HEK293 (cell line): ENCODE results near the gene CENPP.

Experiments
- CTCF ChIA-PET: fragments of 350-600 bp; formaldehyde crosslinking; extraction: SDS; loops from one replicate; lab custom pipeline; 2021; ENCODE audit warnings: antibody characterized with exemption; lab: Yijun Ruan, JAX
- POLR2A ChIA-PET: fragments of 300-600 bp; formaldehyde crosslinking; extraction: SDS; loops from one replicate; lab custom pipeline; 2020; ENCODE audit warnings: antibody characterized with exemption, inconsistent platforms; lab: Yijun Ruan, JAX
- H3K27ac ChIP-seq: fragments of 200-500 bp; sonication (Bioruptor generic); 2 replicates; pipeline ENCODE4 v1.5.1; 2014; ENCODE audit warnings: low read depth, low read length, control low read depth, inconsistent platforms; ENCODE audit errors: extremely low read depth
- H3K36me3 ChIP-seq, 2 experiments: fragments of 200-500 bp in 1 of 2; sonication (Bioruptor generic) in 1 of 2; 1 replicate in 1 of 2; 2 replicates in 1 of 2; pipeline ENCODE4 v1.5.1; 2014 to 2017; ENCODE audit warnings: inconsistent platforms in 2 of 2, low read length in 2 of 2; ENCODE audit not compliant: control insufficient read depth in 2 of 2, insufficient read depth in 1 of 2
- H3K4me1 ChIP-seq: fragments of 200-500 bp; sonication (Bioruptor generic); 2 replicates; pipeline ENCODE4 v1.5.1; 2014; ENCODE audit warnings: mild to moderate bottlenecking, low read length, inconsistent platforms; ENCODE audit not compliant: control insufficient read depth, insufficient read depth
- H3K4me3 ChIP-seq: 2 replicates; pipeline ENCODE4 v1.5.1; 2011; ENCODE audit warnings: low read depth, mild to moderate bottlenecking, control low read depth, low read length, moderate library complexity
- H3K9me3 ChIP-seq: fragments of 200-500 bp; sonication (Bioruptor generic); 2 replicates; pipeline ENCODE4 v1.5.1; 2014; ENCODE audit warnings: low read depth, low read length, inconsistent platforms; ENCODE audit not compliant: control insufficient read depth, insufficient read depth
- HOXA7 ChIP-seq: sonication (generic); formaldehyde crosslinking; IDR thresholded peaks from 2 replicates; pipeline ENCODE4 v1.8.1; 2022; ENCODE audit warnings: missing genetic modification reagents, borderline replicate concordance
- HOXD13 ChIP-seq: sonication (generic); formaldehyde crosslinking; IDR thresholded peaks from 2 replicates; pipeline ENCODE4 v1.8.0; 2022; ENCODE audit warnings: missing genetic modification reagents, borderline replicate concordance
- KLF10 ChIP-seq: fragments of 450-650 bp; IDR thresholded peaks from 2 replicates; pipeline ENCODE4 v1.5.1; 2018; ENCODE audit warnings: missing biosample characterization, mild to moderate bottlenecking, missing genetic modification characterization
- KLF9 ChIP-seq: fragments of 450-650 bp; formaldehyde crosslinking; IDR thresholded peaks from 2 replicates; pipeline ENCODE4 v1.5.1; 2016; ENCODE audit warnings: missing biosample characterization, missing genetic modification characterization, low read depth
- MEIS1 ChIP-seq: sonication (generic); formaldehyde crosslinking; IDR thresholded peaks from 2 replicates; pipeline ENCODE4 v1.8.1; 2022; ENCODE audit warnings: missing genetic modification reagents, mild to moderate bottlenecking, borderline replicate concordance
- RBAK ChIP-seq: fragments of 450-650 bp; formaldehyde crosslinking; IDR thresholded peaks from 2 replicates; pipeline ENCODE4 v1.5.1; 2016; ENCODE audit warnings: missing biosample characterization, missing genetic modification characterization
- SETDB1 ChIP-seq: IDR thresholded peaks from one replicate; pipeline ENCODE4 v1.6.1; 2017; ENCODE audit warnings: mild to moderate bottlenecking, low read length, moderate library complexity, mixed read lengths; ENCODE audit not compliant: insufficient read length
- SP2 ChIP-seq: fragments of 450-650 bp; formaldehyde crosslinking; IDR thresholded peaks from 2 replicates; pipeline ENCODE4 v1.5.1; 2016; ENCODE audit warnings: missing biosample characterization, missing genetic modification characterization
- TRIM28 ChIP-seq: IDR thresholded peaks from 2 replicates; pipeline ENCODE4 v1.6.1; 2011; ENCODE audit warnings: low read length, control low read depth, borderline replicate concordance
- YY1 ChIP-seq: fragments of 450-650 bp; formaldehyde crosslinking; IDR thresholded peaks from 2 replicates; pipeline ENCODE4 v1.5.1; 2018; ENCODE audit warnings: missing biosample characterization, missing genetic modification characterization
- ZBTB21 ChIP-seq: fragments of 450-650 bp; formaldehyde crosslinking; IDR thresholded peaks from 2 replicates; pipeline ENCODE4 v1.5.1; 2017; ENCODE audit warnings: missing biosample characterization, missing genetic modification characterization
- ZNF121 ChIP-seq: fragments of 450-650 bp; formaldehyde crosslinking; IDR thresholded peaks from 2 replicates; pipeline ENCODE4 v1.5.1; 2016; ENCODE audit warnings: missing biosample characterization, missing genetic modification characterization
- ZNF146 ChIP-seq: fragments of 450-650 bp; formaldehyde crosslinking; IDR thresholded peaks from 2 replicates; pipeline ENCODE4 v1.5.1; 2016; ENCODE audit warnings: missing biosample characterization, missing genetic modification characterization
- ZNF16 ChIP-seq: fragments of 450-650 bp; formaldehyde crosslinking; IDR thresholded peaks from 2 replicates; pipeline ENCODE4 v1.5.1; 2016; ENCODE audit warnings: low read depth, missing biosample characterization, missing genetic modification characterization
- ZNF211 ChIP-seq: fragments of 450-650 bp; formaldehyde crosslinking; IDR thresholded peaks from 2 replicates; pipeline ENCODE4 v1.5.1; 2016; ENCODE audit warnings: low read depth, missing biosample characterization, missing genetic modification characterization
- ZNF311 ChIP-seq: fragments of 450-650 bp; formaldehyde crosslinking; IDR thresholded peaks from 2 replicates; pipeline ENCODE4 v1.5.1; 2017; ENCODE audit warnings: missing biosample characterization, missing genetic modification characterization, borderline replicate concordance
- ZNF354C ChIP-seq: fragments of 450-650 bp; formaldehyde crosslinking; IDR thresholded peaks from 2 replicates; pipeline ENCODE4 v1.5.1; 2016; ENCODE audit warnings: missing biosample characterization, missing genetic modification characterization, low read depth, borderline replicate concordance
- ZNF473 ChIP-seq: fragments of 450-650 bp; formaldehyde crosslinking; IDR thresholded peaks from 2 replicates; pipeline ENCODE4 v1.5.1; 2017; ENCODE audit warnings: missing biosample characterization, missing genetic modification characterization
- ZNF501 ChIP-seq: fragments of 450-650 bp; formaldehyde crosslinking; IDR thresholded peaks from 2 replicates; pipeline ENCODE4 v1.5.1; 2016; ENCODE audit warnings: missing biosample characterization, missing genetic modification characterization
- ZNF585B ChIP-seq: fragments of 450-650 bp; formaldehyde crosslinking; IDR thresholded peaks from 2 replicates; pipeline ENCODE4 v1.5.1; 2016; ENCODE audit warnings: missing biosample characterization, missing genetic modification characterization
- ZNF658 ChIP-seq: fragments of 450-650 bp; formaldehyde crosslinking; IDR thresholded peaks from 2 replicates; pipeline ENCODE4; 2016; ENCODE audit warnings: missing biosample characterization, missing genetic modification characterization
- ZNF670 ChIP-seq: fragments of 450-650 bp; formaldehyde crosslinking; IDR thresholded peaks from 2 replicates; pipeline ENCODE4 v1.5.1; 2016; ENCODE audit warnings: missing biosample characterization, missing genetic modification characterization, low read depth
- ZNF76 ChIP-seq: fragments of 450-650 bp; formaldehyde crosslinking; IDR thresholded peaks from 2 replicates; pipeline ENCODE4; 2016; ENCODE audit warnings: low read depth, missing biosample characterization, missing genetic modification characterization, borderline replicate concordance
- ZNF768 ChIP-seq: fragments of 450-650 bp; formaldehyde crosslinking; IDR thresholded peaks from 2 replicates; pipeline ENCODE4 v1.5.1; 2018; ENCODE audit warnings: missing biosample characterization, mild to moderate bottlenecking, missing genetic modification characterization
- ZNF792 ChIP-seq: fragments of 450-650 bp; formaldehyde crosslinking; IDR thresholded peaks from 2 replicates; pipeline ENCODE4 v1.5.1; 2016; ENCODE audit warnings: missing biosample characterization, missing genetic modification characterization
- TF ChIP-seq, protein P1 (sequence below): fragments of 450-650 bp; formaldehyde crosslinking; IDR thresholded peaks from 2 replicates; pipeline ENCODE4 v1.5.1; 2016; ENCODE audit warnings: missing biosample characterization, missing genetic modification characterization
- TF ChIP-seq, protein P2 (sequence below): fragments of 450-650 bp; formaldehyde crosslinking; IDR thresholded peaks from 2 replicates; pipeline ENCODE4 v1.5.1; 2016; ENCODE audit warnings: missing biosample characterization, missing genetic modification characterization
- TF ChIP-seq, protein P3 (sequence below): fragments of 450-650 bp; formaldehyde crosslinking; IDR thresholded peaks from 2 replicates; pipeline ENCODE4 v1.5.1; 2017; ENCODE audit warnings: missing biosample characterization, missing genetic modification characterization

Gene CENPP

DNA sequence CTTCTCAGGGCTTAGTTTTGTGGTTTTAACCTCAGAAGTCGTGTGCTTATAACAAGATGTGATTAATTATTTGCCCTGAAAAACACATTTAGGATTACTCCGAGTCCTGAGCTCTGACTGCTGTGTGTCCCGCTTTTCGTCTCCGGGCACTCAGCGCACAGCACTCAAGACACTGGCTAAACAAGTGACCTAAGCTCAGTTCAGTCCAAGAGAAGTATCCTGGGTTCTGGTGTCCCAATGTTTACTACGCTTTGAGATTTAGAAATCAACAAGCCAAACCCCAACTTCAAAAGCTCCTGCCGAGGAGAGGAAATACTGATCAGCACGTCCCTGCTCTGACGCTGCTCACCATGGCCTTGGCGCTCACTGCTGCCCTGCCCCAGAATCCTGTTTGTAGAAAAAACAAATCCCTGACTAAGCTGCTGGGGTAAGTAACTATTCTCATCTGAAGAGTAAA is 290.9 kb downstream of the CENPP start:
- Histone ChIP-seq H3K4me3 (no peak overlapping the region), H3K27ac (no peak overlapping the region), H3K36me3 (peaks cover 3 to 95% of the 10 kb centered on the region in 2 experiments; a peak in 2 of 3 replicates), H3K9me3 (no peaks in the 10 kb centered on the region), H3K4me1 (no peaks in the 10 kb centered on the region)
- TF ChIP-seq ZNF670 (tag by site-specific recombination) (no peak), KLF9 (tag by site-specific recombination) (no peak), TRIM28 (no peak), ZNF354C (no peak), ZNF768 (tag by site-specific recombination) (no peak), RBAK (no peak), ZNF658 (tag by site-specific recombination) (no peak), HOXA7 (no peak), ZNF121 (tag by site-specific recombination) (no peak), HOXD13 (CRISPR knock-in tag) (no peak), ZNF311 (tag by site-specific recombination) (no peak), ZNF501 (tag by site-specific recombination) (no peak), ZNF76 (tag by site-specific recombination) (no peak), ZNF211 (no peak), ZNF146 (tag by site-specific recombination) (no peak), YY1 (tag by site-specific recombination) (no peak), SETDB1 (no peak), MEIS1 (CRISPR knock-in tag) (no peak)
- TF ChIP-seq, protein P1, sequence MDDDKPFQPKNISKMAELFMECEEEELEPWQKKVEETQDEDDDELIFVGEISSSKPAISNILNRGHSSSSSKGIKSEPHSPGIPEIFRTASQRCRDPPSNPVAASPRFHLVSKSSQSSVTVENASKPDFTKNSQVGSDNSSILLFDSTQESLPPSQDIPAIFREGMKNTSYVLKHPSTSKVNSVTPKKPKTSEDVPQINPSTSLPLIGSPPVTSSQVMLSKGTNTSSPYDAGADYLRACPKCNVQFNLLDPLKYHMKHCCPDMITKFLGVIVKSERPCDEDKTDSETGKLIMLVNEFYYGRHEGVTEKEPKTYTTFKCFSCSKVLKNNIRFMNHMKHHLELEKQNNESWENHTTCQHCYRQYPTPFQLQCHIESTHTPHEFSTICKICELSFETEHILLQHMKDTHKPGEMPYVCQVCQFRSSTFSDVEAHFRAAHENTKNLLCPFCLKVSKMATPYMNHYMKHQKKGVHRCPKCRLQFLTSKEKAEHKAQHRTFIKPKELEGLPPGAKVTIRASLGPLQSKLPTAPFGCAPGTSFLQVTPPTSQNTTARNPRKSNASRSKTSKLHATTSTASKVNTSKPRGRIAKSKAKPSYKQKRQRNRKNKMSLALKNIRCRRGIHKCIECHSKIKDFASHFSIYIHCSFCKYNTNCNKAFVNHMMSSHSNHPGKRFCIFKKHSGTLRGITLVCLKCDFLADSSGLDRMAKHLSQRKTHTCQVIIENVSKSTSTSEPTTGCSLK (tag by site-specific recombination): no peak
- ChIA-PET POLR2A (interaction anchor here (1.3 kb wide), 1 partner anchor 291 kb away, joined by 3 read pairs; the partner anchor contains the start of gene CENPP), CTCF (interaction anchor here (1.5 to 1.6 kb wide), 2 partner anchors 18 to 289 kb away, joined by 4 to 7 read pairs; no protein-coding TSS in a partner anchor)

DNA sequence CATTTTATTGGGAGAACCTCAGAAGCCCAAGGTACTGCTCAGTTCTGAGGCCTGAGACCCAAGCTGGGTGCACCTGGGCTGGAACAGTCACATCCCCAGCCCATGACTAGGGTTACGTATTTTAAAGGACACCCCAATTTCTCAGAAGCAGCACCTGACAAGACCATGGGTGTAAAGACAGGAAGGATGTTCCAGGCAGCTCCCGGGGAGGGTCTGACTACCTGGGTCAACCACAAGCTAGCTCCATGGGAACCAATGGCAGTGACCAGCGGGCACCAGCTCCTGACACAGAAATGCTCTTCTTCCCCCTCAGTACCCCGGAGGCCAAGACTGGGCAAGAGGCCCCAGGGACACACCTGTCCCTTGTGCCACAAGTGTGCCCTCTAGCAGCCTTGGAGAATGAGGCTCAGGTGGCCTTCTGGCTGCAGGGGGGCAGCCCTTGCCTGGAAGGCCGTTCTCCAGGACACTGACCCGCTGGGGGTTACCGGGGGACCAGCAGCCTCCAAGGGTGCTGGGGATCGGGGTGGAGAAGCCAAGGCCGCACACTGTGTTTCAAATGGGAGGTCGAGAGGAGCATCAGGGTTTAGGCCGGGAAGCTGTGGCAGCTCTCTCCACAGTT is 291.6 kb downstream of the CENPP start:
- Histone ChIP-seq H3K9me3 (no peaks in the 10 kb centered on the region), H3K4me1 (no peaks in the 10 kb centered on the region), H3K27ac (no peak overlapping the region), H3K4me3 (no peak overlapping the region), H3K36me3 (peaks cover 4 to 90% of the 10 kb centered on the region in 2 experiments)
- POLR2A ChIA-PET: interaction anchor here (1.3 kb wide), 1 partner anchor 291 kb away, joined by 3 read pairs; the partner anchor contains the start of gene CENPP
- TF ChIP-seq KLF10: no peak
- no peak for TF ChIP-seq ZNF585B (tag by site-specific recombination)
- TF ChIP-seq ZNF473 (tag by site-specific recombination): no peak
- TF ChIP-seq ZNF16 (tag by site-specific recombination): no peak
- TF ChIP-seq ZBTB21: no peak
- TF ChIP-seq, protein P2, sequence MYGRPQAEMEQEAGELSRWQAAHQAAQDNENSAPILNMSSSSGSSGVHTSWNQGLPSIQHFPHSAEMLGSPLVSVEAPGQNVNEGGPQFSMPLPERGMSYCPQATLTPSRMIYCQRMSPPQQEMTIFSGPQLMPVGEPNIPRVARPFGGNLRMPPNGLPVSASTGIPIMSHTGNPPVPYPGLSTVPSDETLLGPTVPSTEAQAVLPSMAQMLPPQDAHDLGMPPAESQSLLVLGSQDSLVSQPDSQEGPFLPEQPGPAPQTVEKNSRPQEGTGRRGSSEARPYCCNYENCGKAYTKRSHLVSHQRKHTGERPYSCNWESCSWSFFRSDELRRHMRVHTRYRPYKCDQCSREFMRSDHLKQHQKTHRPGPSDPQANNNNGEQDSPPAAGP (tag by site-specific recombination): no peak
- TF ChIP-seq SP2: no peak
- no peak for TF ChIP-seq ZNF792
- TF ChIP-seq, protein P3, sequence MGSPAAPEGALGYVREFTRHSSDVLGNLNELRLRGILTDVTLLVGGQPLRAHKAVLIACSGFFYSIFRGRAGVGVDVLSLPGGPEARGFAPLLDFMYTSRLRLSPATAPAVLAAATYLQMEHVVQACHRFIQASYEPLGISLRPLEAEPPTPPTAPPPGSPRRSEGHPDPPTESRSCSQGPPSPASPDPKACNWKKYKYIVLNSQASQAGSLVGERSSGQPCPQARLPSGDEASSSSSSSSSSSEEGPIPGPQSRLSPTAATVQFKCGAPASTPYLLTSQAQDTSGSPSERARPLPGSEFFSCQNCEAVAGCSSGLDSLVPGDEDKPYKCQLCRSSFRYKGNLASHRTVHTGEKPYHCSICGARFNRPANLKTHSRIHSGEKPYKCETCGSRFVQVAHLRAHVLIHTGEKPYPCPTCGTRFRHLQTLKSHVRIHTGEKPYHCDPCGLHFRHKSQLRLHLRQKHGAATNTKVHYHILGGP (tag by site-specific recombination): no peak
- CTCF ChIA-PET: interaction anchor here (1.5 to 1.6 kb wide), 2 partner anchors 17 to 289 kb away, joined by 4 to 7 read pairs; no protein-coding TSS in a partner anchor
